ENCODE data around the gene COL6A2. TPM values are rescaled to one million over a fixed set of nuclear protein-coding genes. Genes with fewer than 3 reads are reported as not detected.
"Not testable (repeated sequence)": the region's sequence is repeated elsewhere in the genome, so short reads cannot be mapped to it uniquely, and the experiment has no call there.

The COL6A2 gene
- total RNA-seq, 1 donor from 2014 or later = 2,192 TPM

DNA sequence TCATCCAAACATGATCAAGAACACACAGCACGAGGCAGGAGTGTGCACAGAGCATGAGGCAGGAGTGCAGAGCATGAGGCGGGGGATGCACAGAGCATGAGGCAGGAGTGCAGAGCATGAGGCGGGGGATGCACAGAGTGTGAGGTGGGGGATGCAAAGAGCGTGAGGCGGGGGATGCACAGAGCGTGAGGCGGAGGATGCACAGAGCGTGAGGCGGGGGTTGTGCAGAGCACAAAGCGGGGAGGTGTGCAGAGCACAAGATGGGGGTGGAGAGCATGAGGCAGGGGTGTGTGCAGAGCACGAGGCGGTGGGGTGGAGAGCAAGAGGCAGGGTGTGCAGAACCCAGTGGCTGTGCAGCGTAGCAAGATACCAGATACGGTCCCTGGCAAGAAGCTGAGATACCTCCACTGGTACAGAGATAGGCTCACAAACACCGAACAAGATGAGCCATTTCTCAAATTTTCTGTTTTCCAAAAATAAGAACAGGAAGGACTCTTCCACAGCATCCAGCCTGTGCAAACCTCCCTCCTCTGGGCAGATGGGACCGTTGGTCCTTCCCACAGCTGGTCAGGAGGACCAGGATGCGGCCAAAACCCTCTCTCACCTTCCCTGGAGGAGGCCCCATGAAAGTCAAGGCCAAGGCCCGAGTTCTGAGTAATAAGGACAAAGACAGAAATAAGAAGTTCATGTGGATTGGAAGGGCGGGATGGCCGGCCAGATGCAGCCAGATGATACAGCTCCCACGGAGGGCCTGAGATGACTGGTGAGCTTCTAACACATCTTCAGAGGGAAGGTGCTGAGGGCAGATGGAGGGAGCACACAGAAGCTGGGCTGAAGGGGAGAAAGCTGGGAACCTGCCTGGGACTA, 74.3 kb downstream of the COL6A2 start:
- no peak for DNase-seq (ENCODE audit: low spot score)

DNA sequence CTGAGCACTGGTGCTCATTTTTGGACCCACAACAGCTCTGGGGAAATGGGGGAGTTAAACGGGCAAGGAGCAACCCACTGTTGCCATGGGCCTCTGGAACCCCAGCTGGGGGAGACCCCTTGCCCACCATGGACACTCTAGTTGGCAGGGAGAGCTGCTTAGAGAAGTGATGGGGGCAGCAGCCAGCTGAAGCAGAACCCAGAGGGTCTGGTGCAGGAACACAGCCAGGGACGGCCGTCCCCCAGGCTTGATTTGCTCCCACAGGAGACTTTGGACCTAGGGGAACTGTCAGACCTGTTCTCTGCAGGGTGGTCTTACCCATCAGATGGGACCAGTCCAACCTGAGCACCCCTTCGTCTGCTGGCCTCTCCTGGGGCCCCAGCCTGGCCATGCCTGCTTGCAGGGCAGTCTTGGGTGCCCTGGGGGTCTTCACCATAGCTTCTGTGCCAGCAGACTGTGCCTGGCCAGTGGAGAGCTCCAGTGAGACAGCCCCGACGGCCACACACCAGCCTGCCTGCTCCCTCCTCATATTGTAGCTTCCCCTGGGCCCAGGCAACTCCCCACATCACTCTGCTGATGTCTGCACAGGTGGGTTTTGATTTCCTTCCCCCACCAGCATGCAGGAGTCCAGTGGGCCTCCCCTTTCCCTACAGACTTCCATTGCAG, 75.1 kb downstream of the COL6A2 start:
- no peak for DNase-seq (ENCODE audit: low spot score)

DNA sequence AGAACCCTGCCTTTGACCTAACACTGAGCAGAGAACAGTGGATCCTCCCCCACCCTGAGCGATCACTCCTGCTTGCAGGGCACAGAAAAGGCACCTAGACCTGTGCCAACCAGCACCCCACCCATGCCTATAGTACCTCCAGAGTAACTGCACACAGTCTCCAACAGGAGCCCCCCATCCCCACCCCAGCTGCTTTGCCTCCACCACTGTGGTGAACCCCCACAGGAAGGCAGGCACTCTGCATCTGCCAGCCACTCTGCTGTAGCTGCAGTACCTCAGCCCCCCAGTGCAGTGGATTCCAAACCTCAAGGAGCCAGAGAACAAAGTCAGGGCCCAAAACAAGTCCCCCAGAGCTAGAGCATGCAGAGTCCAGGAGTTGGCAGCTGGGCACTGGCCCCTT, 75.7 kb downstream of the COL6A2 start:
- DNase-seq (ENCODE audit: low spot score) = no peak

DNA sequence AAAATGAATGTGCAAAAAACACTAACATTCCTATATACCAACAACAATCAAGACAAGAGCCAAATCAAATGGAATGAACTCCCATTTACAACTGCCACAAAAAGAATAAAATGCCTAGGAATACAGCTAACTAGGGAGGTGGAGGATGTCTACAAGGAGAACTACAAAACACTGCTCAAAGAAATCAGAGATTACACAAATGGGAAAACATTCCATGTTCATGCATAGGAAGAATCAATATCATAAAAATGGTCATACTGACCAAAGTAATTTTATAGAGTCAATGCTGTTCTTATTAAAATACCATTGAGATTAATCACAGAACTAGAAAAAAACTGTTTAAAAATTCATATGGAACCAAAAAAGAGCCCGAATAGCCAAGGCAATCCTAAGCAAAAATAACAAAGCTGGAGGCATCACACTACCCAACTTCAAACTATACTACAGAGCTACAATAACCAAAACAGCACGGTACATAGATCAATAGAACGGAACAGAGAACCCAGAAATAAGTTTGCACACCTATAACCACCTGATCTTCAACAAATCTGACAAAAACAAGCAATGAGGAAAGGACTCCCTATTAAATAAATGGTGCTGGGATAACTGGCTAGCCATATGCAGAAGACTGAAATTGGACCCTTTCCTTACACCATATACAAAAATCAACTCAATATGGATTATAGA, 78.7 kb downstream of the COL6A2 start:
- not testable (repeated sequence) for DNase-seq (ENCODE audit: low spot score)

DNA sequence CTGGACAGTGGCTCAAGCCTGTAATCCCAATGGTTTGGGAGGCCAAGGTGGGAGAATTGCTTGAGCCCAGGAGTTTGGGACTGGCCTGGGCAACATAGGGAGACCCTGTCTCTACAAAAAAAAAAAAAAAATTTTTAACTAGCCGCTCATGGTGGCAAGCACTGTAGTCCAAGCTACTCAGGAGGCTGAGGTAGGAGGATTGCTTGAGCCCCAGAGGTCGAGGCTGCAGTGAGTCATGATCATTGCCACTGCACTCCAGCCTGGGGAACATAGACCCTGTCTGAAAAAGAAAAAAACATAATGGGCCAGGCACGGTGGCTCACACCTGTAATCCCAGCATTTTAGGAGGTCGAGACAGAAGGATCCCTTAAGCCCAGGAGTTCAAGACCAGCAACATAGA, 81.0 kb downstream of the COL6A2 start:
- DNase-seq (ENCODE audit: low spot score) = no peak

Other genes starting within 250 kb of the COL6A2 start
- gene COL6A1, start 116.3 kb upstream of the COL6A2 start, total RNA-seq (ENCODE audit: insufficient read depth, low replicate concordance) = 2,452 TPM
- not detected for gene FTCD, start 57.5 kb downstream of the COL6A2 start, total RNA-seq (ENCODE audit: insufficient read depth, low replicate concordance)
- gene SPATC1L, start 86.3 kb downstream of the COL6A2 start, total RNA-seq (ENCODE audit: insufficient read depth, low replicate concordance) = 3.4 TPM
- gene LSS, start 130.7 kb downstream of the COL6A2 start, total RNA-seq (ENCODE audit: insufficient read depth, low replicate concordance) = 53.2 TPM
- 35.2 TPM for gene MCM3AP, start 187.5 kb downstream of the COL6A2 start, total RNA-seq (ENCODE audit: insufficient read depth, low replicate concordance)
- 16.6 TPM for gene YBEY, start 188.2 kb downstream of the COL6A2 start, total RNA-seq (ENCODE audit: insufficient read depth, low replicate concordance)
- 12.3 TPM for gene C21orf58, start 225.8 kb downstream of the COL6A2 start, total RNA-seq (ENCODE audit: insufficient read depth, low replicate concordance)
- gene PCNT, start 226.0 kb downstream of the COL6A2 start, total RNA-seq (ENCODE audit: insufficient read depth, low replicate concordance) = 15.9 TPM